ENCODE results near the gene FNDC1.

Gene FNDC1

DNA sequence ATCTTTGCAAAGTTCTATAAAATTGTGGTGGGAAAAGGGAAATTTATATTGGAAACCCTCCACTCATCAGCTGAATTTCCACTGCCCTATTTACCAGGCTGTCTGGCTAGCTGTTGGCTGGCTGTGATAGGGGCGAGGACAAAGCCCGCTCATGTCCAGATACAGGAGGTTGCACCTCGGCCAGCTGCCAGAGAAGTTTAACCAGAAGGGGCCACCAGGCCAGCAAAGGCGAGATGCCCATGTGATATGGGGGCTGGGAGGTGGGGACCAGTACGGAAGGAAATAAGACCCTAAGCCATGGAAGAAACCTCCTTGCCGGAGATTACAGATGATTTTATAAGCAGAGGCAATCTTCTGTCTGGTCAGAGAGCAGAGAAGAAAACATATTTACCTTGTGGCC, 143.8 kb downstream of the FNDC1 start:
- no peak for DNase-seq

DNA sequence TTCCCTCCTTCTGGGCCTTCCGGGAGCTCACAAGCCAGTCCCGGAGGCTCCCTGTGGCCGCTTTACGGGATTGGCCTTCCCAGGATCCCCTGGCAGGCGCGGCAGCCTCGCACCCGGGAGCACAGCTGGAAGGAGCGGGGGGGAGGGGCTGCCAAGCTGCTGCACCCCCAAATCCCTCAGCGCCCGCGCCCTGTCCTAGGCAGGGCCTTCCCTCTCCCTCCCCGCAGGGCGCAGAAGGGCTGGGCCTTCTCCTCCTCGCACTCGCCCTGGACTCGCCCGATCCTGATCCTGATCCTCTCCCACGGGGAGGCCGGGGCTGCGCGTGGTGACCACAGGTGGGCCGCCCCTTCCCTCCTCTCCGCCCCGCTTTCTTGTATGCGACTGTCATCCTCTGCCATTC, 146.4 kb downstream of the FNDC1 start:
- DNase-seq, result no peak

DNA sequence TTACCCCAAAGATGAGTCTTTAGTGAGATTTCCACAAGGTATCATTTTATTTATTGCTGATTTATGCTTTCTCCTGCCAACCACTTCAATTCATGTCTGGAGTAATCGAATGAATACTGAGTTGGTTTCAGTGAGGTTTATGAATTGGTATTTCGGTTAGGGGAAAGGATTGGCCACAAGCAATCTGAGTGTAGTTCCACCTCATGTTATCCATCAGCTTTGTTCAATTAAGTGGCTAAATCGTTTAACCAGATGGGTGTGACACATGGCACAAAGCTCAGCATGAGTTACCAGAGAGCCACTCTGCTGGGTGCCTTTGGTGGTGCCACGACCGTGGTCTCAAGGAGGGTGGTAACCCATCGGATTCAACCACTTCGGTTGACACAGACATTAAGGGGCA, 148.2 kb downstream of the FNDC1 start:
- DNase-seq, result no peak

DNA sequence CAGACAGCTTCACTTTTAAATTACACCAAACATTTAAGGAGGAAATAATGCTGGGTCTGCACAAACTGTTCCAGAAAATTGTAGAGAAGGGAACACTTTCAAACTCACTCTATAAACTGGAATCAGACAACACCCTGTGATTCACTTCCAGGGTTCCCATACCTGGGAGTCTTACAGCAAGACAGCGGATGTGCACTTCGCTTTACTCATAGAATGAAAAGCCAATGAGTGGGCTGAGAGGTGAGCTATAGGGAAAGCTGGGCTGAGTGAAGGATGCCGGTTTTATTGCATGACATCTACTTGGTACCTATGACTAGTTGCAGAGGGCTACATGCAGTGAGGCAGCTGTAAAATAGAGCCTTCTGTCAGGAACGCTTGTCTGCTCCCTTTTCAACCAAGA, 152.1 kb downstream of the FNDC1 start:
- DNase-seq, result no peak

Measured in stimulated activated CD4-positive, alpha-beta T cell treated with anti-CD3 and anti-CD28 coated beads, Interleukin-12 subunit alpha, Interleukin-12 subunit beta, amount 100 ng/mL, for 4 hours (primary cell).